ENCODE measurements around the gene SERBP1.

The SERBP1 gene

DNA sequence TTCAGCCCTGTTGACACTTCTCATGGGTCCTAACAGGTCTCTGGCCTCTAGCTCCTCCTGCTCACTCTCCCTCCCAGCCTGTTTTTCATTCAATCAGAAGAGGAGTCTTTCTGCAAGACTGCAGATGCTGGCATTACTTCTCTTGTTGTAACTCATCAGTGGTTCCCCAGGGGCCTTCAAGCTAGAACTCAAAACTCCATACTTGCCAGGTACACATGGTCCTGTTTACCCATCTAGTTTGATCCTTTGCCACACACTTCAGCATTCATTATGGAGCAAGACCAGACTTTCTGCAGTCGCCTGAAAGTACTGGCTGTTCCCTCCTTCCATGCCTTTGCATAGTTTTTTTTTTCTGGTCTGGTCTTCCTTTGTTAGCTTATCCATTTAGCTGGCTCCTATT lies 47.9 kb downstream of the SERBP1 start:
- no peak overlapping the region for H3K4me3 ChIP-seq (replicated peaks; ENCODE audit: low read depth, low read length)
- TF ChIP-seq CTCF (IDR thresholded peaks at IDR 0.05; ENCODE audit: low read length, missing control alignments), result no peak
- no peak for DNase-seq (ENCODE audit: low read depth)

GRCh38 chr1:67381154-67381553 lies 49.0 kb downstream of the SERBP1 start:
- no peak for TF ChIP-seq CTCF (IDR thresholded peaks at IDR 0.05; ENCODE audit: low read length, missing control alignments)
- no peak overlapping the region for H3K4me3 ChIP-seq (replicated peaks; ENCODE audit: low read depth, low read length)
- no peak for DNase-seq (ENCODE audit: low read depth)

DNA sequence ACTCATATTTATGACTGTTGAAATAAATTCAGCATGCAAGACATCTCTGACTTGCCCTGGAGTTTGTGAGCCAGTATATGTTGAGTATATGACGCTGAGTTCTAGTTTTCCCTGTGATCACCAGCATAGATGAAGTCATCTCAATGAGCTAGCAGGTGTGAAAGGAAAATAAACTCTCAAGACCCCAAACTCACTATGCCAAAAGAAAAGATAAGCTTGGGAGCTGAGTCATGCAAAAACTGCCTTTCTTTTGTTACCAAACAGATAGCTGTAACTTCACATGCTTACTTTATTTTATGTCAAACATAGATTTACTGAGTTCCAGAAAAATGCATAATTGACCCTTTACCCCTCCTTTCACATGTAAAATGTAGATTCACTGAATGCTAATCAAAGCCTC lies 52.9 kb downstream of the SERBP1 start:
- no peak for TF ChIP-seq CTCF (IDR thresholded peaks at IDR 0.05; ENCODE audit: low read length, missing control alignments)
- no peak overlapping the region for H3K4me3 ChIP-seq (replicated peaks; ENCODE audit: low read depth, low read length)
- no peak for DNase-seq (ENCODE audit: low read depth)

- TF ChIP-seq CTCF (IDR thresholded peaks at IDR 0.05; ENCODE audit: low read length, missing control alignments), result no peak
- DNase-seq (ENCODE audit: low read depth), result no peak
- H3K4me3 ChIP-seq (replicated peaks; ENCODE audit: low read depth, low read length), result no peak overlapping the region
These were observed 53.8 kb downstream of the SERBP1 start for GRCh38 chr1:67376381-67376780.

DNA sequence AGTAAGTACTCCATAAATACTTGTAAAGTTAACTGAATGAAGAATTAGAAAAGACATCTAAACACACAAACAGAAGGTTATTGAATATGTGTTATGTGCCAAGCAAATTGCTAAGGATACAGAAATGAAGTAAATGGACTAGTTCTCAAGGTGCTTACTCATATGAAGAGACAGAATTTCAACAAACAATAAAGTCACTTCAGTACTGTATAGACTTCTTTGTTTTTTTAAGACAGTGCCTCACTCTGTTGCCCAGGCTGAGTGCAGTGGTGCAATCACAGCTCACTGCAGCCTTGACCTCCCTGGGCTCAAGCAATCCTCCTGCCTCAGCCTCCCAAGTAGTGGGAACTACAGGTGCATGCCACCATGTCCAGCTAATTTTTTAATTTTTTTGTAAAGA lies 57.3 kb downstream of the SERBP1 start:
- DNase-seq (ENCODE audit: low read depth), result no peak
- H3K4me3 ChIP-seq (replicated peaks; ENCODE audit: low read depth, low read length), result no peak overlapping the region
- no peak for TF ChIP-seq CTCF (IDR thresholded peaks at IDR 0.05; ENCODE audit: low read length, missing control alignments)

DNA sequence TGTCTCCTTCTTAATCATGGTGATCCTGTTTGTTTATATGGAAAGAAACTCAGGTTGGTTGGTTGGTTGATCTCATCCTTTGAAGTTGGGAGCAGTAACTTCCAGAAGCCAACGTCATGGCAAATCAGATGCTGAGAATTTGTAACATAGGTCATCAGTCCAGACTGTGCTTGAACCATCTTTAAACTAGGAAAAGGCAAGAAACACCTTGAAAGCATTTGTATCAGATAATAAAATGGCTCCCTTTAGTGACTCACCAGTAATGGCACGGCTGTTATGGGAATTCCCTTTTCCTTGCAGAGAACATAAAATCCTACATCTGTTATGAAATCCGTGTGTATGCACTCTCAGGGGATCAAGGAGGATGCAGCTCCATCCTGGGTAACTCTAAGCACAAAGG lies 58.1 kb downstream of the SERBP1 start:
- TF ChIP-seq CTCF (IDR thresholded peaks at IDR 0.05; ENCODE audit: low read length, missing control alignments), result no peak
- peak; percentile 17 for DNase-seq (ENCODE audit: low read depth)
- H3K4me3 ChIP-seq (replicated peaks; ENCODE audit: low read depth, low read length), result no peak overlapping the region

- TF ChIP-seq CTCF (IDR thresholded peaks at IDR 0.05; ENCODE audit: low read length, missing control alignments), result no peak
- no peak overlapping the region for H3K4me3 ChIP-seq (replicated peaks; ENCODE audit: low read depth, low read length)
- DNase-seq (ENCODE audit: low read depth), result peak; percentile 10
These were observed 58.5 kb downstream of the SERBP1 start for GRCh38 chr1:67371681-67372080.
